GM21367 (cell line): ENCODE measurements around the gene CFAP210.
"Not testable (repeated sequence)": the region's sequence is repeated elsewhere in the genome, so short reads cannot be mapped to it uniquely, and the experiment has no call there.

Experiments used
- ATAC-seq: cut with Tn5 transposase; IDR thresholded peaks from one replicate; pipeline ENCODE4 v1.9.1; 2021; ENCODE audit not compliant: unreplicated experiment

CFAP210 gene

GRCh38 chr2:169625781-169626180, 68.4 kb downstream of the CFAP210 start:
- no peak for ATAC-seq

- ATAC-seq, result no peak
Observed at GRCh38 chr2:169623235-169623634, 71.0 kb downstream of the CFAP210 start.

GRCh38 chr2:169620509-169620908, 73.7 kb downstream of the CFAP210 start:
- no peak for ATAC-seq

- ATAC-seq, result no peak
Observed at GRCh38 chr2:169619946-169620345, 74.3 kb downstream of the CFAP210 start.

GRCh38 chr2:169615982-169616381, 78.2 kb downstream of the CFAP210 start:
- not testable (repeated sequence) for ATAC-seq

GRCh38 chr2:169613876-169614275, 80.3 kb downstream of the CFAP210 start:
- no peak for ATAC-seq

GRCh38 chr2:169609264-169609663, 84.9 kb downstream of the CFAP210 start:
- no peak for ATAC-seq

- no peak for ATAC-seq
Observed at GRCh38 chr2:169599568-169599967, 94.6 kb downstream of the CFAP210 start.

GRCh38 chr2:169598982-169599381, 95.2 kb downstream of the CFAP210 start:
- ATAC-seq, result no peak

- not testable (repeated sequence) for ATAC-seq
Observed at GRCh38 chr2:169596546-169596945, 97.7 kb downstream of the CFAP210 start.
